ENCODE measurements around the gene MPHOSPH10.
"Not testable (repeated sequence)": the region's sequence is repeated elsewhere in the genome, so short reads cannot be mapped to it uniquely, and the experiment has no call there.

MPHOSPH10 gene

DNA sequence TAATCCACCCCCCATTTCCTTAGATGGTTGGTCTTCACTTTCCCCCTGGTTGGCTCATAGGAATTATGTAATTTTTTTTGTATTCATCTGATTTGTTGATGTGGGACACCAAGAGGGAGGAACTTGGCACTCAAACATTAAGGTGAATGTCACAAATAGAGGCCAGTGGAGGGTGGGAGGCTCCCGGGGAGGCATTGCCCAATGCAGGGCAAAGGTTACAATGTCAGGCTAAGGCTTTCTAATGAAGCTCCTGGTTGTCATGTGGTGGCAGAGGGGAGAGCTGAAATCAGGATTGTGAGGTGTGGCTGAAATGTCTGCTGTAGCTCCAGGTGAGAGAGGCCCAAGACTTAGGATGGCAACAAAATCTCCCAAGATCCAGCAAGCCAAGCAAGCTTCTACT, 42.7 kb downstream of the MPHOSPH10 start:
- DNase-seq (ENCODE audit: low read depth in 2 of 2), result no peak

DNA sequence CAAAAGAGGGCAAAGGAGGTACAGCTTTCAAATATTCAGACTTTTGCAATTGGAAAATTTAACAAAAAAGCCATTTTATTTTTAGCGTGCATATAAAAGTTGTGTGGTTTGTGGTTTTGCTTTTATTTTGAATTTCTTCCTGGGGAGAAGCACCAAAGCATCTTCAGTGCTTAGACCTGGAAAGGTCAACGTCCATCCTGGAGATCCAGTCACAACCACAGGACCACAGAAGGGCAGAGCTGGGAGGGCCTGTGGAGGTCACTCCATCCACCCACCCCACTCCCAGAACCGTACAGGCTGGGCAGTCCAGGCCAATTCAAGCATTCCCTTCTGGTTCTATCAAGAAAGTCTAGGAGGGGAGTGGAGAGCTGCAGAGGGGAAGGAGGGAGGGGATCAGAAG, 43.8 kb downstream of the MPHOSPH10 start:
- no peak for DNase-seq (ENCODE audit: low read depth in 2 of 2)

DNA sequence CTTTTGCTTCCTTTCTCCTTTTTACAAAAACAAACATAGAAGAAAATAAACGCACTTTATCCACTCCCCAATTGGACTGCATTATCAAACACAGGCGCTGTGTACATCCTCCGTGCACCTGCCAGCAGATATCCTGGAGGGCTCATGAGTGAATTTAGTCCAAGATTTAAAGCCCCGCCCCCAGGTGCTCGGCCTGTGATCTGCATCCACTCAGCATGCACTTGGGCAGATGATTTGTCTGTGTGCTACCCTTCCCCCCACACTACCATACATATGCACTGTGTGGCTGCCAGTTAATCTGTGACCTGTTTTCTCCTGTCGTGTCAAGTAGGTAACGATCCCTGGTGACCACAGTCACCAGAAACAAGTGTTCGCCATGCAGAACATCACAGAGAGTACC, 48.4 kb downstream of the MPHOSPH10 start:
- not testable (repeated sequence) for DNase-seq (ENCODE audit: low read depth in 2 of 2)

DNA sequence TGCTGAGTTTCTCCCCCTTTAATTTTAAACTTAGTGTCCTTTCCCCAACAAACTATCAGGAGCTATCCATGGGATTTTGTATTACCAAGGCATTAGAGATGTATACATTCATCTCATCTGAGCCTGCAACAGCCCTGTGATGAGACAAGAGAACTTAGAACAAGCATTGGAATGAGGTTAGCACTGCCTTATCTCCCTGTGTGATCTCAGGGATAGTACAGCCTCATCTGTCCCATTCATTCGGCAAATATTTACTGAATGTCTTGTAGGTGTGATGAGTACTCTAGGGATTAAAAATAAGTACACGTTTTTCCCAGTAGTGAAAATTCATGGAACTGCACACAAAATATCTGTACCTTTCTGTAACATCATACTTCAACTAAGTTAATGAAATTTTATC, 50.9 kb downstream of the MPHOSPH10 start:
- DNase-seq (ENCODE audit: low read depth in 2 of 2), result no peak

DNA sequence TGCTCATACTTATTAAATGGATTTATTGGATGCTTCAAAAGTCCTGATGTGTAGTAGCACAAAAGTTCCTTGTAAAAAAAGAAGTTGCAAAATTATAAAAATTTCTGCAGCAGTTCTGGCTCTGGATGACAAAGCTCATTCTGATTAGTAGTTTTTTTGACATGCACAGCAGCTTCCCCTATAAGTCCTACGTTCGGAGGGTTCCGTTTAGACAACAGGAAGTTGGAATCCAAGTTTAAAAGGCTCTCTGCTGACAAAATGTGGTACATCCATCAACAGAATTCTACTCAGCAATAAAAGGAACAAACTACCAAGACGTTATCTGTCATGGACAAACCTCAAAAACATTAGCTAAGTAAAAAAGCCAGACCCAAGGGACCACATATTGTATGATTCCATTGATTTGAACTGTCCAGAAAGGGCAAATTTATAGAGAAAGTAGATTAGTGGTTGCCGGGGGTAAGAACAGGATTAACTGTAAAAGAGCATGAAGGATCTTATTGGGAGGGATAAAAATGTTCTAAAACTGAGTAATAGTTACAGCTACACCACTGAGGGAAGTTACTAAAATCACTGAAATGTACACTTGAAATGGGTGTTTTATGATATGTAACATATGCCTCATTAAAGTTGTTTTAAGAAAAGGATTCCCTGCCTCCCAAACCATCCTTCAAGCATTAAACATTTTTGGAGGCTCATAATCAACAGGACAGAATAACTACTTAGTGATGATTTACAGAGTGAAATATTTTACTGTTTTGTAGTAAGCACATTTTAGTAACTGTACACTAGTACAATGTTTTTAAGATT, 53.1 kb downstream of the MPHOSPH10 start:
- not testable (repeated sequence) for DNase-seq (ENCODE audit: low read depth in 2 of 2)

DNA sequence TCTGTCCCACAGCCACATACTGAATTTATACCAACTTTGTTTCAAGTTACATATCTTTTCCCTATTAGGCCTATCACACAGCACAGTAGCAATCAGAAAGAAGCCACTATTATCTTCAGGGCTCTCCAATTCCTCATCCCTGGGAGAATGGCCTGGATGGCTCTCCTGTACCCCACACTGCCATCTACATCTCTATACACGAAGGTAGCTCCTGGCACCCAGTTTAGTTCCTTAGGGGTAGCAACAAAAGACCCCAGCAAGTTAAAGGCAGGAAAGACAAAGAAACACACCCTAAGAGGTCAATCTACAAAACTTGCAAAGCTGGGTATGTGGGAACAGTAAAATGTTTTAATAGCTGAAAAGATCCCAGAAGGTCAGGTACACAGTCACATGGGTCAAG, 56.5 kb downstream of the MPHOSPH10 start:
- no peak for DNase-seq (ENCODE audit: low read depth in 2 of 2)

DNA sequence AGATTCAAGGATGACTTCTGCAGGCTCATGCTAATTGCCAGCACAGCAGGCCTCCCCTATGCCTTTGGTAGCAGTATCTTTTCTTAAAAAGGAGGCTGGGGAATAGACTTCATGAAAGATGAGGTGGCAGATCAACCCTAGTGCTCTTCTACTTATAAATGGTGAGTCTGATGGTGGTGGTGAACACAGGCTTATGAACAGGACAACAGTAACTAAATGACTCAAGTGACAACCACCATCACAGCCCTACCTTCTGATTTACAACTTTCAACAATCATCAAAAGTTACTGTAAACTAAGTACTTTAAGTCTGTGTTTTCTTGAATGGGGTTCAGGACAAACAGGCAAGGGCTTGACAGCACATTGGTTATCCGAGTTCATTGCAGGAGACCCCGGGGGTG, 57.2 kb downstream of the MPHOSPH10 start:
- DNase-seq (ENCODE audit: low read depth in 2 of 2), result no peak

DNA sequence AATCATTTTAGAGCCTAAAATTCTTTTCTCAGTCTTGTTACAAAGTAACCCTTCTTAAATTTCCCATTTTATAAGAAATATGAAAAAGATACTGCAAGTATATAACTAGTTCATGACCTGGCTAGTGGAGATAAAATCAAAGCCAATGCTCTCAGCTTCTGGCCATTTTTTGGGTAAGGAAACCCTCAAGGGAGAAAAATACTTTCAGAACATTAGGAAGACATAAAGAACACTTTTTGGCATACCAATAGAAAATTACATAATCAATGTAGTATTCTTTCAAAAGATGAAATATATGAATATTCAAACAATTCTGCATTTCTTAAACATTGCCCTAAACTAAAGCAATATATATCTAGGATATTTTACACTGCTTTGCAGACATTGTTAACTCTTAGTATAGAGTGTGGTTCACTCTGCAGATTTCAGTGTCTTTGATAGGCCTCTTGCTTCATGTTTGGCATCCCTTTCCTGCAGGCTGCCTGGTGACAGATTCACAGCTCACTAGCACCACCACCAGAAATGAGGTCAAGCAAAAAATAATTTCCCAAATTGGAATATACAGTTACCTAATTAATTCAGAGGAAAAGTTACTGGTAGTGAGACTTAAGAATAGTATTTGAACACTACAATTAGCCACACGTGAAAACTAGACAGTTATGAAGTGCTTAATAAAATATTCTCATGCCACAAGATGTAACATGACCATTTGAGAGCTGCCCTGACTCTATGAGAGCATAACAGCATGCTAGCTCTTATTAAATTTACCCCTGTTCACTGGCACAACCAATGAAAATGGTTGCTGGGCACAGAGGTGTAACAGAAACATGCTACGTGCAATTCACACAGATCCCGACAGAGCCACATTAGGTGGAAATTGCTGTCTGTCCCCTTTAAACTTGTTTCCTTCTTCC, 60.5 kb downstream of the MPHOSPH10 start:
- DNase-seq (ENCODE audit: low read depth in 2 of 2), result no peak

DNA sequence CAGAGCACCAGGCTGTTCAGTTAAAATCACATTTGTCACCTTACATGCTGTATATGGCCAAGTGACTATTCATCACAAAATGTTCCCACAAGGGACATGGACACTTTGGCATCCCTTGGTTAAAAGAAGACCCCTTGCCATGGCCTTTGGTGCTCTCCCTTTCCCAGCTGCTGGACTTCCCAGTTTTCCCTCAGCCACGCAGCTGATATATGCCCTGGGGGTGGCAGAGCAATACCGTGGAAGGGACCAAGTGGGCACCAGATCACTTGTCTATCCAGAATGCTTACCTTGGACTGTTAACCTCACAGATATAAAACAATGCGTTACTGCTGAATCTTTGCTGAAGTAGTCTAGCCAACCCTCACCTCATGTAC, 61.1 kb downstream of the MPHOSPH10 start:
- DNase-seq (ENCODE audit: low read depth in 2 of 2), result no peak
